8988T (cell line): Measurements from ENCODE around the gene CHP2.
A peak's percentile ranks its signal among the peaks of the same experiment; 100 is the strongest.
"Not testable (repeated sequence)": the region's sequence is repeated elsewhere in the genome, so short reads cannot be mapped to it uniquely, and the experiment has no call there.

Experiments
- DNase-seq: peaks from one replicate; pipeline ENCODE4 v3.0.0; 2011

Gene CHP2

GRCh38 chr16:23748630-23749029, 6.2 kb upstream of the CHP2 start:
- DNase-seq: no peak

GRCh38 chr16:23751053-23751452, 3.8 kb upstream of the CHP2 start:
- not testable (repeated sequence) for DNase-seq

DNA sequence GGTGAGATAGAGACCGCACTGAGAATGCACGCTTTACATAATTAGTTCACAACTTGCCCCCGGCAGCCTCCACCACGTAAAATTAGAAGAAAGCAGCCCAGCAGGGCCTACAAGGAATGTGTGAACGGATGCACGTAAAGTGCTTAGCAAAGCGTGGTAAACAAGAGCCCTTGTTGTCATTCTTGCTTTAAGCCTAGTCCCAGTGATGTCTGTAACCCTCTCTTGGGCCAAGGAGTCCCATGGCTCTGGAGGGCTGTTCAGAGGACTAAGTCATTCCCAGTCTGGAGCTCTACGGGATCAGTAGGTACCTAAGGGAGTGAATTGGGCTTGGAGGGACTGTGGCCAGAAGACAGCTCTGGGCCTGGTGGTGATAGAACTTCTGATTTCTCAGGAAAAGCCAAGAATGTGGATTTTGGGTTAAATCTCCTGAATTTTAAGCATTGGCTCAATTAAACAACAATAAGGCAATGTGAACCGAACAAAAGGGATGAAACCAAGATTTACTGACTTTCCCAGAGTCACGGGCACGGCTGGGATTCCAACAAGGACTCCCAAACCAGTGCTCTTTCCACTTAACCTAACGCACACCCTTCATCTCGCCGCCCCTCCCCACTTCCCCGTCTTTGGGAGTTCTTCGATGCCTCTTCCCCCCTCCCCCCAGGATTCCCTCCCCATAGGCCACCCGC, 775 bp upstream of the CHP2 start:
- DNase-seq: no peak

DNA sequence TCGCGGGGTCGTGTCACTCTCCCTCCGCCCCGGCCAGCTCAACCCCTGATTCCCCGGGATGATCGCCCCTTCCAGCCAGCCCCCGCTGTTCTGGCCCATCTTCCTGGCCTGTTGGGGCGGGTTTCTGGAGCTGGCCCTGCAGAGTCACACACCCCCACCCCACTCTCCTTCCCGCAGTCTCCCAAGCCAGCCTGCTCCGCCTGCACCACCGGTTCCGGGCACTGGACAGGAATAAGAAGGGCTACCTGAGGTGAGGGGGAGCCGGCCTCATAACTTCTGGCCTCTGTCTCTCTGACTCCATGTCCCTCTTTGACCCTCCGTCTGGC, 621 bp downstream of the CHP2 start:
- DNase-seq: no peak

DNA sequence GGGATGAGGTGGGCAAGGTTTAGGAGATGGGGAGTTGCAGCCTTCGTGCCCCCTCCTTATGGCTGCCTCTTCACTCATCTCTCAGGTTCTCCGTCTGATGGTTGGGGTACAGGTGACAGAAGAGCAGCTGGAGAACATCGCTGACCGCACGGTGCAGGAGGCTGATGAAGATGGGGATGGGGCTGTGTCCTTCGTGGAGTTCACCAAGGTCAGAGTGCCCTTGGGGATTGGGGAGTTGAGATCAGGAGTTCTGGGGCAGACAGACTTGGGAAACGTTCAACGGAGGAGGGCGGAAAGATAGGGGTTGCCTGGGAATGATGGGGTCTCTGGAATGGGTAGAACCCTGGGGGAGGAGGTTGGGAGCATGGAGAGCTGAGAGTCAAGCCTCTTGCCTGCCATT, 2.3 kb downstream of the CHP2 start:
- DNase-seq: no peak

DNA sequence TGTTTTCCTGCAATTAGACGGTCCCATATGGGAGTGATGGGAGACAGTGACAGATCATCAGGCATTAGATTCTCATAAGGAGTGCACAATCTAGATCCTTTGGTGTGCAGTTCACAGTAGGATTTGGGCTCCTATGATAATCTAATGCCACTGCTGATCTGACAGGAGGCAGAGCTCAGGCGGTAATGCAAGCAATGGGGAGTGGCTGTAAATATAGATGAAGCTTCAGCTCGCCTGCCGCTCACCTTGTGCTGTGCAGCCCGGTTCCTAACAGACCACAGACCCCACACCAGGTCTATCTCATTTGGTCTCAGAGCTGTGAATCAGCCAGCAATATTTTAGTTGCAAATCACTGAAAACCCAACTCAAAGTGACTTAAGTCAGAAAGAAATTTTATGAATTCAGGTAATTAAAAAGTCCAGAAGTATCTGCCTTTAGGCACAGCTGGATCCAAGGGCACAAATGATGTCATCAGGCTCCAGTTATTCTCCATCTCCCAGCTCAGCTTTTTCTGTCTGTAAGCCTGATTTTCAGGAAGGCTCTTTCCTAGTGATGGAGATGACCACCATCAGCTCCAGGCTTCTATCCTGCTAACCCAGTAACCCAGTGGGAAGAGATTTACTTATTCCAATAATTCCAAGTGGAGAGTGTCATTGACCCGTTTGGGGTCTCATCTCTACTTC, 3.3 kb downstream of the CHP2 start:
- DNase-seq: no peak

DNA sequence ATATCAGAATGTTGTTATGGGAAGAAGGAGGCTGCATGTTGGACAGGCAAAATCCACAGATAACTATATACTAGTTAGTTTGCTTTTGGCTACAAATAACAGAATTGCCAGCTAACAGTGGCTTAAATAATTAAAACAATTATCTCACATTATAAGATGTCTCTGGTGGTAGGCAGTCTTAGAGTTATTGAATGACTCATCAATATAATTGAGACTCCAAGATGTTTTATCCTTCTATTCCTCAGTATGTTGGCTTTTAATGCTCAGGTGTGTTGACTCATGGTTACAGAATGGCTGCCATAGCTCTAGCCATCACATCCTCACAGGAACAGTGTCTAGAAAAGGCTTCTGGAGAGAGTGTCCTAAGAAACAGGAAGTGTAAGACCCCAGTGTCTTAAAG, 11.1 kb downstream of the CHP2 start:
- no peak for DNase-seq

GRCh38 chr16:23768581-23768980, 13.8 kb downstream of the CHP2 start:
- DNase-seq: no peak

DNA sequence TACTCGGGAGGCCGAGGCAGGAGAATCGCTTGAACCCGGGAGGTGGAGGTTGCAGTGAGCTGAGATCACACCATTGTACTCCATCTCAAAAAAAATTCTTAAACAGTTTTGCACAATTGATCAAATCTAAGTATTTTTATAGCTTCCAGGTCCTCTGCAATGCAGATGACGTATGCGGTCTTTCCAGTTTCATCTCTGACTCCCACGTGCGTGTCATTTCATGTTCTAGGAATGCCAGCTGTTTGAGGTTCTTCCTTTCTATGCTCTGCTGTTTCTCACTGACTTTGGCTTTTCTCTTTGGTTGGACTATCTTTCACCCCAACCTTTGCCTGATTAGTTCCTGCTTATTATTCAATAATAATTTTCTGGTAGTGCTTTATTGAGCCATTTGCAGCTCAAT, 16.2 kb downstream of the CHP2 start:
- DNase-seq: no peak

DNA sequence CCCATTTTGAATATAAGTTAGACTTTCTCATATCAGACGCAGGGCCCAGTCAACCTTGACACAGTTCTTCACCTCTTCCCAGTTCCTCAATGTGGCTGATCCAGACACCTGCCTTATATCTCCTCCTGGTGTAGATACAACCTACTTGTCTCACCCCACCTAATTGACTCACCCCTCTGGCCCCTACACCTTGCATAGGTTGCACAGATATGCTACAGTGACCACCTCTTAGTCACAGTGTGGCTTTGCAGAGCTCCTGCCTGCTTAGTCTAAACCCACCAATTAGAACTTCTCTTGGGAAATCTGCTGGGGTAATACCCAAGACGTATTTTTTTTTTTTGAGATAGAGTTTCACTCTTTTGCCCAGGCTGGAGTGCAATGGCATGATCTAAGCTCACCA, 16.8 kb downstream of the CHP2 start:
- DNase-seq: no peak

DNA sequence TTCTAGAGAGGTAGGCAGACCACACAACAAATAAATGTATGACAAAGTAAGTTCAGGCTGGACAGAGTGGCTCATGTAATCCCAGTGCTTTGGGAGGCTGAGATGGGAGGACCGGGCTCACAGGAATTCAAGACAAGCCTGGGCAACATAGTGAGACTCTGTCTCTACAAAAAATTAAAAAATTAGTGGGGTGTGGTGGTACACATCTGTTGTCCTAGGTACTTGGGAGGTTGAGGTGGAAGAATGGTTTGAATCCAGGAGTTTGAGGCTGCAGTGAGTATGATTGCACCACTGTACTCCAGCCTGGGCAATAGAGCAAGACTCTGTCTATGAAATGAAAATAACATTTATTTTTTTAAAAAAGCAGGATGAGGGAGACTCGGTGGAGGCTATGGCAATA, 18.5 kb downstream of the CHP2 start:
- no peak for DNase-seq

DNA sequence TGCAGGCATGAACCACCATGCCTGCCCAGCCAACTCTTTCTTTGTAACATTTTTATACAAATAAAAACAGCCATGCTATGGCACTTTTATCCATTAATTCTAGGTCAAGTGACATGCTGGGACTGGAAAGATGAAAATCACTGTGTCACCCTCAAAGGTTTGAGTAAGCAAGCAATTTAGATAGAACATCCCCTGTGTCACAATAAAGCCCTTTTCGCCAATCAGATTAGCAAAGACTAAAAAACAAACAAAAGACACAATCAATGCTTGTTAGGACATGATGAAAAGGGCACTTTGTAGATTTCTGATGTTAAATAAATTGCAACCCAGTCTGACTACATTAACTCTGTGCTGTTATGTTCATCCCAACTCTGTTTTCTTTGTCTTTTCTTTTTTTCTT, 26.4 kb downstream of the CHP2 start:
- DNase-seq: no peak

- no peak for DNase-seq
These were observed 30.1 kb downstream of the CHP2 start for GRCh38 chr16:23784811-23785447.

DNA sequence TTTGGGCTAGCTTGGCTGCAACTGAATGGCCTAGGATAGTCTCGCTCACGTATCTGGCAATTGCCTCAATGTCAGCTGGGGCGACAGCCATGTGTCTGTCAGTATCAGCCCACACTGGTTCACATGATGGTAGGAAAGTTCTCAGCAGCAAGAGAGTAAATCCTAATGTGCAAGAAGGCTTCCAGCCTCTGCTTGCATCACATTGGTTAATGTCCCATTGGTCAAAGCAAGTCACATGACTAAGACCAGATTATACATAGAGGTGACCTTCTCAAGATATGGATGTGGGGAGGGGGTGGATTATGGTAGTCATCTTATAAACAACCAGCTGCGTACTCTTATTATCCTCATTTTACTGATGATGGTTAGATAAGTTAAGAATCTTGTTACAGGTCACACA, 31.0 kb downstream of the CHP2 start:
- DNase-seq: no peak

DNA sequence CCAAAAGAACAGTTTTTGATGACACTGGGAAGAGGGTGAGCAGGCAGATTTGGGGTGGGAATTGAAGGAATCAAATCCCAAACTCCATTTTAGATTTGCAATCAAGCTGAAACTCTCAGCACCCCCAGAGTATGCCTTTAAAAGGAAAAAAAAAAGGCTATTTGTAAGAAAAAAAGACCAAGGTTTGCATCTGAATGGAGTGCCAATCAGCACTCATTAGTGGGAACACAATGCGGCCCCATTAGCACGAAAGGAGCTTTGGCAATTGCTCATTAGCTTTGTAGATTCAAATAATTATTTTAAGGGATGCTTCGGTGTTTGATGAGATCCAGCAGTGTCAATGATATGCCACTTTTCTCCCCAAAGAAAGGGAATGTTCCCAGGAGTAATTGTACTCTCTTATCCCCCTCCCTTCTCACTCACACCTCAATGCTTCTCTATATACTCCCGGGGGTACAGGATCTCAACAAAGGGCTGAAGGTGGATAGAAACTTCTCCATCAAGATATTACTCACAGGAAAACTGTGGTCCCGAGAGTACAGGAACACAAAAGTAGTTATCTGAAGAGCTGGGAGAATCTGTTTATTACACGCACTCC, 32.2 kb downstream of the CHP2 start:
- DNase-seq: no peak

DNA sequence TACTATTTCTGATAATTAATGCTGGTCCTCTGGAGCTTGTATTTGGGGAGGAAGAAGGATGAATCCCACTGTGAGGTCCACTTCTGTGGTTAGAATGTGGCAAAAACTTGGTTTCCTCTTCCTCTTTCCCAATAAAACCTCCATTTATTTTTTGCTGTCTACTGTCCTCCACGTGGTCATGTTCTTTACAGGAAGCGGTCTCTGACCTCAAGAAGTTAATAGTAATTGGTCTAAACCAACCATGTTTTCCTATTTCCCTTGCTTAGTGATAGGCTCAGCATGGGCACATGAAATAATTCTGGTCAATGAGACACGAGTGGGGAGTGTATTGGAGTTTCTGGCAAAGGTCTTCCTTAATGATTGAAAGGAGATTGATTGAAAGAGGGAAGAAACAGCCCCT, 33.9 kb downstream of the CHP2 start:
- no peak for DNase-seq

DNA sequence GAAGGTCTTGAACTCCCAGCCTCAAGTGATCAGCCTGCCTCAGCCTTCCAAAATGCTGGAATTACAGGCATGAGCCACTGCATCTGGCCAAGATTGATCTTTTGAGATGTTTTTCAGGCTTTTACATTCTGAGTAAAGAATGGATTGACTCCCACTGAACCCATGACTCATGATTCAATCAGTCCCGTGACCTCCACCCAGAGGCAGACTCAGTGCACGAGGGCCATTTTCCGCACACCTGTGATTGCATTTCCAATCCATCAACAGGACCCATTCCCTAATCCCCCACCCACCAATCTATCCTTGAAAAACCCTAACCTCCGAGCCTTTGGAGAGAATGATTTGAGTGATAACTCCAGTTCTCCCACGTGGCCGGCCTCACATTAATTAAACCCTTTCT, 40.6 kb downstream of the CHP2 start:
- DNase-seq: no peak

DNA sequence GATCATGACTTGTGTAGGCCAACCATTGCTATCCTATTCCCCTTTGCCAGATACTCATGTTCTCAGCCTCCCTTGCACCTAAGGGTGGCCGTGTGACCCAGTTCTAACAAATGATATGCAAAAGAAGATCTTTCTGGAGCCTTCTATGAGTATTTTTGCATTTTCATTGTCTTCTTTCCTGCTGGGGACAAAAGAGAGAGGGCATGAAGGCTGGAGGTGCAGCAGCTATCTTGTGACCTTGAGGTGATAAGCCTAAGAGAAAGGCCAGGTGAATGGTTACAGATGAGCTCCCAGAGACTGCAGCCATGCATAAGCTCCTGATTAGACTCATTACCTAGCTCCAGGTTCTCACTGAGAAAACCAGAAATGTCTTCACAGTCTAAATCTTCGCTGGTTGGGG, 42.1 kb downstream of the CHP2 start:
- no peak for DNase-seq

- DNase-seq: no peak
These were observed 46.6 kb downstream of the CHP2 start for GRCh38 chr16:23801378-23801777.

GRCh38 chr16:23802776-23803175, 48.0 kb downstream of the CHP2 start:
- DNase-seq: no peak

- DNase-seq: peak; percentile 23
These were observed 48.8 kb downstream of the CHP2 start for GRCh38 chr16:23803591-23804123.

- no peak for DNase-seq
These were observed 52.2 kb downstream of the CHP2 start for GRCh38 chr16:23807028-23807427.
